Upper lobe of right lung (tissue), 1 donor: ENCODE data around the gene IGDCC3. TPM values are rescaled to one million over a fixed set of nuclear protein-coding genes. Genes with fewer than 3 reads are reported as not detected.

Experiments
- ATAC-seq: fragments of 200-7000 bp; cut with Tn5 transposase; one replicate; pipeline ENCODE4 v1.9.1; 2020; ENCODE audit warnings: mild to moderate bottlenecking, moderate library complexity
- DNase-seq: peaks from one replicate; pipeline ENCODE4 v3.0.0-alpha.2; 2020
- H3K27ac ChIP-seq: fragments of 200-600 bp; one replicate; pipeline ENCODE4 v1.8.0; 2022
- H3K27me3 ChIP-seq: fragments of 200-600 bp; one replicate; pipeline ENCODE4 v1.8.0; 2022; ENCODE audit warnings: mild to moderate bottlenecking
- H3K36me3 ChIP-seq: fragments of 200-600 bp; one replicate; pipeline ENCODE4 v1.8.0; 2022
- H3K4me1 ChIP-seq: fragments of 200-600 bp; one replicate; pipeline ENCODE4 v1.8.0; 2022
- H3K4me3 ChIP-seq: fragments of 200-600 bp; one replicate; pipeline ENCODE4 v1.8.0; 2022; ENCODE audit warnings: mild to moderate bottlenecking
- H3K9me3 ChIP-seq: fragments of 200-600 bp; one replicate; pipeline ENCODE4 v1.8.0; 2022
- CTCF ChIP-seq: fragments of 200-600 bp; IDR thresholded peaks from one replicate; pipeline ENCODE4 v1.8.0; 2022; ENCODE audit warnings: antibody characterized with exemption
- intact Hi-C: fragments of 100-400 bp; cut with DNase I; formaldehyde crosslinking; loops from one replicate; pipeline ENCODE4 v1.11.0; 2022
- total RNA-seq: library from RNA; stranded (reverse); fragmentation: NEBNext Ultra II Directional; extraction: Animal tissue kit (Norgen Biotek cat#: 25700); gene quantifications from one replicate; pipeline ENCODE4 v1.2.1, GENCODE V29; 2021
- donor health status: DM: no; HTN: yes; CAD: no; lungs with severe emphysema.

IGDCC3 gene
- total RNA-seq, 1 donor from 2014 or later = not detected

- H3K9me3 ChIP-seq = no peaks in the 10 kb centered on the region
- ATAC-seq = no peak
- no peaks in the 10 kb centered on the region for H3K4me1 ChIP-seq
- no peak overlapping the region for H3K4me3 ChIP-seq
- intact Hi-C loops = no loop called here
- no peaks in the 10 kb centered on the region for H3K36me3 ChIP-seq
- no peaks in the 10 kb centered on the region for H3K27me3 ChIP-seq
- H3K27ac ChIP-seq = no peak overlapping the region
- DNase-seq = no peak
- TF ChIP-seq CTCF = no peak
Observed at GRCh38 chr15:65328506-65329287, 49.1 kb downstream of the IGDCC3 start.

GRCh38 chr15:65327651-65328393, 50.0 kb downstream of the IGDCC3 start:
- no peak for ATAC-seq

GRCh38 chr15:65326818-65327217, 51.0 kb downstream of the IGDCC3 start:
- no peak for ATAC-seq
- Histone ChIP-seq H3K4me3 (no peak overlapping the region), H3K27ac (no peak overlapping the region), H3K36me3 (no peaks in the 10 kb centered on the region), H3K27me3 (no peaks in the 10 kb centered on the region), H3K9me3 (no peaks in the 10 kb centered on the region), H3K4me1 (no peaks in the 10 kb centered on the region)
- no peak for DNase-seq
- intact Hi-C loops = no loop called here
- TF ChIP-seq CTCF = no peak

More at GRCh38 chr15:65327651-65328393, 50.0 kb downstream of the IGDCC3 start:
- DNase-seq = no peak
- Histone ChIP-seq H3K27ac (no peak overlapping the region), H3K4me3 (no peak overlapping the region), H3K27me3 (no peaks in the 10 kb centered on the region), H3K4me1 (no peaks in the 10 kb centered on the region), H3K36me3 (no peaks in the 10 kb centered on the region), H3K9me3 (no peaks in the 10 kb centered on the region)
- intact Hi-C loops = no loop called here
- TF ChIP-seq CTCF = no peak

GRCh38 chr15:65326117-65326526, 51.7 kb downstream of the IGDCC3 start:
- DNase-seq = no peak
- Histone ChIP-seq H3K27ac (no peak overlapping the region), H3K4me1 (no peaks in the 10 kb centered on the region), H3K9me3 (no peaks in the 10 kb centered on the region), H3K27me3 (no peaks in the 10 kb centered on the region), H3K36me3 (no peaks in the 10 kb centered on the region), H3K4me3 (no peak overlapping the region)
- TF ChIP-seq CTCF = no peak
- peak; percentile 49 for ATAC-seq
- intact Hi-C loops = no loop called here

- no peak overlapping the region for H3K4me3 ChIP-seq
- intact Hi-C loops = loop anchor here (5.0 kb wide), 1 partner anchor 59 kb away; no protein-coding TSS in a partner anchor
- H3K36me3 ChIP-seq = no peaks in the 10 kb centered on the region
- H3K27ac ChIP-seq = no peak overlapping the region
- DNase-seq (no peak), ATAC-seq (no peak)
- no peak for TF ChIP-seq CTCF
- H3K4me1 ChIP-seq = no peaks in the 10 kb centered on the region
- H3K27me3 ChIP-seq = no peaks in the 10 kb centered on the region
- no peaks in the 10 kb centered on the region for H3K9me3 ChIP-seq
Observed at GRCh38 chr15:65323071-65323511, 54.7 kb downstream of the IGDCC3 start.
